WI38 (cell line): Measurements from ENCODE around the gene ACTN4.

Experiments used
- H3K4me3 ChIP-seq: 2 replicates; pipeline ENCODE4 v1.5.1; 2011; ENCODE audit warnings: low read depth, mild to moderate bottlenecking, control low read depth, low read length
- TF ChIP-seq, protein P1 (sequence below): IDR thresholded peaks from 2 replicates; pipeline ENCODE4 v1.5.1; 2012; ENCODE audit warnings: low read depth, mild to moderate bottlenecking, control low read depth, low read length

Gene ACTN4

DNA sequence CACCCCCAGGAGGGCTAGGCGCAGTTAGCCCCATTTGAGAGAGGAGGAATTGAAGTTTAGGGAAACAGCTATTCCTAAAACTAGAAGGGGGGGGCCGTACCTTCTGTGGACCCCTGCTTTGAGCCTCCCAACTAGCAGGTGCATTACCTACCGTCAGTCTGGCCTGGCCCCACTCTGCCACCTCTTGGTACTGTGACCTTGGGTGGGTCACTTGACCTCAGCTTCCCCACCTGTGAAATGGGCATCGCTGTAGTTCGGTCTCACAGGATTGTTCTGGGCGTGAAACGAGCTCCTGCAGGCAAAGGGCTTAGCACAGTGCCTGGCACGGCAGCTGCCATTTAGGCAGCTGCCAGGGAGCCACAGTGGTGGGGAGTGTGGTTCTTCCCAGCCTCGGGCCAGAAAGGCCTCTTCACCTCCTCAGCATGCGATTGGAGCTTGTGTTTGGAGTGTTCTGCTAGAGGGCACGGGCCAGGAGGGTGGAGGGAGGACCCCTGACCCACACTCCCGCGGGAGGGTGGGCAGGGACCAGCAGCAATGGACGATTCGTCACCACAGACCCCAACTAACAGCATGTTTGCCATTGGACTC lies 64.8 kb downstream of the ACTN4 start:
- TF ChIP-seq, protein P1, sequence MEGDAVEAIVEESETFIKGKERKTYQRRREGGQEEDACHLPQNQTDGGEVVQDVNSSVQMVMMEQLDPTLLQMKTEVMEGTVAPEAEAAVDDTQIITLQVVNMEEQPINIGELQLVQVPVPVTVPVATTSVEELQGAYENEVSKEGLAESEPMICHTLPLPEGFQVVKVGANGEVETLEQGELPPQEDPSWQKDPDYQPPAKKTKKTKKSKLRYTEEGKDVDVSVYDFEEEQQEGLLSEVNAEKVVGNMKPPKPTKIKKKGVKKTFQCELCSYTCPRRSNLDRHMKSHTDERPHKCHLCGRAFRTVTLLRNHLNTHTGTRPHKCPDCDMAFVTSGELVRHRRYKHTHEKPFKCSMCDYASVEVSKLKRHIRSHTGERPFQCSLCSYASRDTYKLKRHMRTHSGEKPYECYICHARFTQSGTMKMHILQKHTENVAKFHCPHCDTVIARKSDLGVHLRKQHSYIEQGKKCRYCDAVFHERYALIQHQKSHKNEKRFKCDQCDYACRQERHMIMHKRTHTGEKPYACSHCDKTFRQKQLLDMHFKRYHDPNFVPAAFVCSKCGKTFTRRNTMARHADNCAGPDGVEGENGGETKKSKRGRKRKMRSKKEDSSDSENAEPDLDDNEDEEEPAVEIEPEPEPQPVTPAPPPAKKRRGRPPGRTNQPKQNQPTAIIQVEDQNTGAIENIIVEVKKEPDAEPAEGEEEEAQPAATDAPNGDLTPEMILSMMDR = no peak
- H3K4me3 ChIP-seq = no peak overlapping the region

DNA sequence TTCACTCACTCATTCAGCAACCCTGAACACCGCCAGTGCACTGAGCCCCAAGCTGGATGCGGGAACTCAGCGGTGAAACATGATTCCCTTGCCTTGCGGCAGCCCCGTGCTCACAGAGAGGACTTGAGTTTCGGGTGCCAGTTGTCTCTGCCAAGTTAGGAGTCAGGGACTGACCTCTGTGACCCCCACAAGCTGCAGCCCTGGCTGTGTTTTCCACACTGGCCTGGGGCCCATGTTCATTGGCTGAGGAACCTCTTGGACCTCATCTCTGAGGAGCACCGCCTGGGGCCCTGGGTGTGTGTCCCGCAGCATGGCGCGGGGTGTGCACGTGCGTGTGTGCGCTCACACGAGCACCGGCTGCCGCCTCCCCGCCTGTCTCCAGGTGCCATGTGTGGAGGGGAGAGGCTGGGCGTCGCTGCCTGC lies 65.8 kb downstream of the ACTN4 start:
- H3K4me3 ChIP-seq = no peak overlapping the region
- TF ChIP-seq, protein P1 = no peak

DNA sequence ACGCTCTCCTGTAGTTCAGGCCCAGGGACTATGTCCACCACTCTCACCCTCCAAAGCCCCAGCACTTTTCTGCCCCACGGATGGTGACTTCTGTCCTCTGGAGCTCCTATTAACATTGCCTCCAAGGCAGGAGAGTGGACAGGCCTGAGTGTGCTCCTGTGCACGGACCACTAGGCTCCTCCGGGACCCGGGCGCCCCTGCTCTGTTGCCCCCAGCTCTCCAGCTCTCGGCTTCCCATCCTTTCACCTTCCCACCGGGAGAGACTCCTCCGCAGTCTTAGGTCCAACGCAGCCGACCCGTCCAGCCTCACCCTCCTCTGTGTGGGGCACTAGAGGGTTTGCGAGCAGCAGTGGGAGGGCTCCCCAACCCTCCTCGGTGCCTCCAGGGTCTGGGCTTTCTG lies 66.4 kb downstream of the ACTN4 start:
- no peak overlapping the region for H3K4me3 ChIP-seq
- TF ChIP-seq, protein P1 = no peak

DNA sequence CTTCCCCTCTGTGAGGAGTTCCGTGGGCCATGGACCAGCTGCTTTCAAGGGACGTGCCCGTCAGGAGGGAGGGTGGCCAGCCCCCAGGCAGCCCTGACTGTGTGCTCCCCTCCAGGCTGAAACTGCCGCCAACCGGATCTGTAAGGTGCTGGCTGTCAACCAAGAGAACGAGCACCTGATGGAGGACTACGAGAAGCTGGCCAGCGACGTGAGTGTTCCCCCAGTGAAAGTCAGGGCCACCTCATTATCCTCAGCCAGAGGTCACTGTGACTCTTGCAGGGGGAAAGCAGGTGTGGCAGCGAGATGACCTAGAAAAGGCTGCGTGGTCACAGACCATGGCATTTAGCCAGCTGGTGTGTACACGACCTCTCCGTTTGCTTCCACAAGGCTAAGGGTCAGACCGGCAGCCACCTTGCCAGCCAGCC lies 66.9 kb downstream of the ACTN4 start:
- no peak overlapping the region for H3K4me3 ChIP-seq
- TF ChIP-seq, protein P1 = no peak

DNA sequence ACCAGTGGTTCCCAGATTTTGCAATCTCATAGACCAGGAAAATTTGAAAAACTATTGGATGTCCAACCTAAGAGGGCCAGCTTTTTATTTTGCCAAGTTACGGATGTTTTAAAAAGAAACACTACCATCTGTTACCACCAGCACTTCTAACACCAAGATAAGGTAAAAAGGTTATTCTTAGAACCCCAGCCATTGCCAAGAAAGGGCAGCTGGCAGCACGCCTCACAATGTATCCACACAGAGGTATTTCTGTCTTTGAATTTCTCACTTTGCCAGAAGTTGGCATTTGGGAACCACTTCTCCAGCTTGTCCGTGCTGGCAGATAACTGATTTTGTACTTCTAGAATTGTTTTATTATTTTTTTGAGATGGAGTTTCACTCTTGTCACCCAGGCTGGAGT lies 68.1 kb downstream of the ACTN4 start:
- H3K4me3 ChIP-seq = no peak overlapping the region
- TF ChIP-seq, protein P1 = no peak

DNA sequence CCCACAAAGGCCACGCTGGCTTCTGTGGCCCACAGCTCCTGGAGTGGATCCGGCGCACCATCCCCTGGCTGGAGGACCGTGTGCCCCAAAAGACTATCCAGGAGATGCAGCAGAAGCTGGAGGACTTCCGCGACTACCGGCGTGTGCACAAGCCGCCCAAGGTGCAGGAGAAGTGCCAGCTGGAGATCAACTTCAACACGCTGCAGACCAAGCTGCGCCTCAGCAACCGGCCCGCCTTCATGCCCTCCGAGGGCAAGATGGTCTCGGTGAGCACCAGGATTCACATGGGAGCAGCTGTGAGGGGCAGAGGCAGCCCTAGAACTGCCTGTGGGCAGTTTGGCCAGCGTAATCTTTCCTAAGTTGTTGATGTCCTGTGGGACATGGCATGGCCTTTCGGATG lies 69.6 kb downstream of the ACTN4 start:
- H3K4me3 ChIP-seq = no peak overlapping the region
- TF ChIP-seq, protein P1 = no peak

DNA sequence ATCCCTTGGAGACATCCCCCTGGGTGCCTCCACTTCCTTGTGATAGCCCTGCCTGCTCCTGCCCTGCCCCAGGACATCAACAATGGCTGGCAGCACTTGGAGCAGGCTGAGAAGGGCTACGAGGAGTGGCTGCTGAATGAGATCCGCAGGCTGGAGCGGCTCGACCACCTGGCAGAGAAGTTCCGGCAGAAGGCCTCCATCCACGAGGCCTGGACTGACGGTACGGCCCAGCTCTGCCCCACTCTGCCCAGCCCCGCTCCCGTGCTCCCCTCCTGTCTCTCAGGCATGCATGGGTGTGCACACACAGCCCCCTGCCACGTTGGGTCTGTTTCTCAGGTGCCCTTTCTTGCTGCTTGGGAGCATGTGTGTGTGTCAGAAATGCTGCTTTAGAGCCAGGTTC lies 70.4 kb downstream of the ACTN4 start:
- no peak overlapping the region for H3K4me3 ChIP-seq
- TF ChIP-seq, protein P1 = no peak
